ENCODE measurements around the gene VKORC1.

GRCh38 chr16:31118223-31119155 is 23.9 kb upstream of the VKORC1 start:
- no peak for TF ChIP-seq CTCF (conservative IDR thresholded peaks at IDR 0.05; ENCODE audit: low read depth, low read length)
- TF ChIP-seq EZH2 (IDR thresholded peaks at IDR 0.05; ENCODE audit: low read length, unreplicated experiment): no peak
- TF ChIP-seq EZH2phosphoT487 (IDR thresholded peaks at IDR 0.05; ENCODE audit: borderline replicate concordance, low read length): no peak

Measured in PC-3 (cell line).